CD4-positive, alpha-beta T cell treated with Interleukin-12 subunit alpha and Interleukin-12 subunit beta, for 1 hour (primary cell): Measurements from ENCODE around the gene MAP2K3.

Experiments used
- DNase-seq: peaks from one replicate; pipeline ENCODE4 v3.0.0-alpha.2; 2020

The MAP2K3 gene

GRCh38 chr17:21252796-21253645 is 31.5 kb upstream of the MAP2K3 start, which contains the start of gene NATD1:
NATD1 (minus strand) TSS chr17:21253410; CDS start chr17:21253264, 146 bp downstream.
- peak; percentile 84 for DNase-seq

DNA sequence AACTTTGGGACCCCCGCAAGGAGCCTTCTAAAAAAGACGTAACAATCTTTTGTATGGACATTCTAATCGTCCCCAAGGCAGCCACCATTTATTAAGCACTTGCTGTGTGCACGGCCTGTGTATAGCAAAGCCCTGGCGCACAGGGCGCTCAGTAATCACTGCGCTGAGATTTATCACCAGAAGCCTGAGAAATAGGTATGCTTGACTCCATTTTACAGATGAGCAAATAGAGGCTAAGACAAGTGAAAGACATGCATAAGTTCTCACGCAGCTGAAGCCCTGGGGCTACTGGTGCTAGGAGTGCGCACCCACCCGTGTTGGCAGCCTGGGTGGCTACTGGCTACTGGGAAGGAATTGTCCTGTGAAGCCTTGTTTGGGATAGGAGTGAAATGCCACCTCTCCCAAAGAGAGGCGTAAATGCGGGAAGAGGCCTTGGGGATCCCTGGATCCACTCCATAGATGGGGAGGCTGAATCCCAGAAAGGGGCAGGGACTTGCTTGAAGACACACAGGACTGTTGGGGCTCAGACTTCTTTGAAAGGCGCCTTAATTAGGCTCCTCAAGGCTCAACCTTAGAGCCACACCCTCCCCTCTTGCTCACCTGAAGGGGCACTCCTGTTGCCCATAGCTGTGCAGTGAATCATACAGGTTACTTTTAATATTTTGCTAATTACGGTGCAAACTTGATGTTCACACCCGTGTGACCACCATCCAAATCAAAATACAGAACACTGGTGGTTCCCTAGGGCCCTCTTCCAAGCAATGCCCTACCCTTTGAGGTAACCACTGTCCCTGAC is 30.7 kb upstream of the MAP2K3 start:
- DNase-seq: no peak

- DNase-seq: no peak
Measured at GRCh38 chr17:21258593-21258992, 25.9 kb upstream of the MAP2K3 start.

GRCh38 chr17:21262259-21262993 is 22.1 kb upstream of the MAP2K3 start:
- no peak for DNase-seq

DNA sequence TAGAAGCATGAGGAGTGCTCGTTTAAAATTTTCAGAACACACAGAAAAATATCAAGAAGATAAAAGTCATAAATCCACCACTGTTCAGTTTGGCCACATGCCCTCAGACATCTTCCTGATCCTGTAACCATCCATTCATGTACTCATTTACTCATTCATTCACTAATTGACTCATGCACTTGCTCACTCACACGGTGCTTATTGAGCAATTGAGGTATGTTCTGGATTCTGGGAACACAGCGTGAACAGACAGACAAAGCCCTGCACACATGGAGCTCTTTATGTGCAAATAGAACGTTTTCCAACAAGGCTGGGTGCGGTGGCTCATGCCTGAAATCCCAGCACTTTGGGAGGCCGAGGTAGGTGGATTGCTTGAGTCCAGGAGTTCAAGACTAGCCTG is 21.1 kb upstream of the MAP2K3 start:
- DNase-seq: no peak

DNA sequence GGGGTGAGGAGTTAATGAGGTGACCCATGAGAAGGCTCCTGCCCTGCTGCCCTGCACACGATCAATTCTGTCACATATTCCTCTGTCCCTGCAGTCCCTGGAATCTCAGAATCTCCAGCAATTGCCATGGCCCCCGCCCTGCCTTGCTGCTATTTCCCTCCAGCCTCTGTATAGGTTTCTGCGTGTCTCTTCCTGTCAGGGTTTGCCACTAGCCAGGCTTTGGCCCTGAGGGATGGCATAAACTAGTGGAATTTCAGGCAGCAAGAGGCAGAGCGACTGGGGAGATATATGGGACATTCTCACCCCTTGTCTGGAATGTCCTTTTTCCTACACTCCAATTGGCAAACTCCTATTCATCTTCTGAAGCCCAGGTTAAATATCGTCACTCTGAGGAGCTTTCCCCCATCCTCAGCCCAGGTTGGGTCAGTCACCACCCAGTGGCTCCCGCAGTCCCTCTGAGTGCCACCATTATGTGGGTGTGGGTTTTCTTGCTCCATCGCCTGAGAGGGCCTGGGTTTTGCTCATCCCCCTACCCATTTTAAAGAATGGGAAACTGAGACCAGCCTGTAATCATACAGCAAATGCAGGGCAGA is 15.8 kb upstream of the MAP2K3 start:
- no peak for DNase-seq

- no peak for DNase-seq
Measured at GRCh38 chr17:21269394-21269793, 15.1 kb upstream of the MAP2K3 start.

DNA sequence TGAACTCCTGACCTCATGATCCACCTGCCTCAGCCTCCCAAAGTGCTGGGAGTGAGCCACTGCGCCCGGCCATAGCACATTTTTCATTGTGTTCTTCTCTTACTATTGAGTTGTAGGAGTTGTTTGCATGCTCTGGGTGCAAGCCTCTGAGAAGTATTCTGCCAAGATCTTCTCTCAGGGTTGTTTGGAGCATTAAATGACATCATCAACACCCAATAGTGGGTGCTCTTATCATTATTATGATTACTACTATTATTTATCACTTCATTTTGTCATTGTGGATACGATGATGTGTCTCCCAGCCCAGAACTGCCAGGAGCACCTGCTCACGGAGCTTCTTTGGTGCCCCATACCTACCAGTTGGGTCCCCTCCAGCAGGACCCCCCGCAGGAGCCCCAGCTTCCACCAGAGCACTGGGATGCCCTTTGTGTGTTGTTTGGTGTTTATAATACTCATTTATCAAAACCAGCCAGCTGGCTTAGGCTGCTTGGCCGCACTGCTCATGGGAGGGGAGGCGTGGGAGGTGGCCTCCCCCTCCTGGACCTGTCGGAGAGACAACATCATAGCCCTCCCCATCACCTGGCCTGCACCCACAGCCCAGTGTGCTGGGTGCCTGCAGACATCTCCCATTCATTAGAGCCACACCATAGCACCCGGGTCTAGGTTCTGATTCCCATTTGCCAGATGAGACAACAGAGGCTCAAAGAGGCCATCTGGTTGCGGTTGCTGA is 12.9 kb upstream of the MAP2K3 start:
- no peak for DNase-seq

- DNase-seq: no peak
Measured at GRCh38 chr17:21272250-21272649, 12.3 kb upstream of the MAP2K3 start.

- no peak for DNase-seq
Measured at GRCh38 chr17:21272881-21273792, 11.4 kb upstream of the MAP2K3 start.

- no peak for DNase-seq
Measured at GRCh38 chr17:21275047-21275578, 9.4 kb upstream of the MAP2K3 start.

DNA sequence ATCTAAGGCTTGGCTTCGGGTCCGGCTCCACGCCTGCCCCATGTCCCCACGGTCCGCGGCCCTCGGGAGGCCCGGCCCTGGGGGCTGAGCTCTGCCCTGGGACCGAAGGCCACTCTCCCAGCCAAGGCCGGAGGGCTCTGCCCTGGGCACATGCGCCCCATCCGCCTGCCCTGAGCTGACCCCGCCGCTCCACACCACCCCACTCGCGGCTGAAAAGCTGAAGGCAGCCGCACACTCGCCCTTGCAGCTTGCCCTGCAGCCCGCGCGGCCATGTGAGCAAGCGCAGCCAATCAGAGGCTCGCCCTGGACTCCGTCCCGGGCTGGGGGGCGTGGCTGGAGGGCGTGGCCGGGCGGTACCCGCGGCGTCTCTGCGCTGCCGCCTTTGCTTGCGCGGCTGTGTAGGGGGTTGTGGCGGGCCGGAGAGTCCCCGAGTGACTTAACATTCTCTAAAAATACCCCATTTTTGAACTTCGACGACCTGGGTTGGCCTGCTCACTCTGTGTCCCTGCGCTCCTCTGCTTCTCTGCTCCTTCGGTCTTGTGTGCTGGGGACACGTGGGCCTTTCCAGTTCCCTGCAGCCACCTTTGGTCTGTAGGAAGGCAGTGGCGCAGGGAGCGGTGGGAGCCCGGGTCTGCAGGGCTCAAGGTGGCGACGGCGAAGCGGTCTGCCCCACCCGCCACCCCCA is 8.8 kb upstream of the MAP2K3 start:
- peak; percentile 95 for DNase-seq

- no peak for DNase-seq
Measured at GRCh38 chr17:21276264-21276588, 8.3 kb upstream of the MAP2K3 start.

DNA sequence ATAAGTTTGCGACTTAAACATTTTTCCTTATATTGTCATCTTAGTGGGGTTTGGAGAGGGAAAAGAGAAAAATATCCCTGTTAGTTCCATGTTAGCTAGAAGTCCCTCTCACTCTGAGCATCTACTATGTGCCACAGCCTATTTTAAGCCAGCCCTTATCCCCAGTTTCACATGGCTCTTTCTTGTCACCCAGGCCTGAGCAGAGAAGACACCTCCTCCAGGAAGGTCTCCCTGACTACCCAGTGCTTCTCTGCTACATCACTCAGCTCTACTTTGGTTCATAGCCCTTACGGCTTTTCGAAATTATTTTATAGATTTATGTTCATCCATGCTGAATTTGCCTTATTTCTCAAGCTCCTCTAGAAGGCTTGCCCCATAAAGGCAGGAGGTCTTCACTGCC is 7.2 kb upstream of the MAP2K3 start:
- DNase-seq: no peak

- DNase-seq: peak; percentile 63
Measured at GRCh38 chr17:21278450-21279197, 5.9 kb upstream of the MAP2K3 start.

GRCh38 chr17:21279198-21279535 is 5.3 kb upstream of the MAP2K3 start:
- DNase-seq: no peak

- DNase-seq: no peak
Measured at GRCh38 chr17:21279582-21279981, 4.9 kb upstream of the MAP2K3 start.

DNA sequence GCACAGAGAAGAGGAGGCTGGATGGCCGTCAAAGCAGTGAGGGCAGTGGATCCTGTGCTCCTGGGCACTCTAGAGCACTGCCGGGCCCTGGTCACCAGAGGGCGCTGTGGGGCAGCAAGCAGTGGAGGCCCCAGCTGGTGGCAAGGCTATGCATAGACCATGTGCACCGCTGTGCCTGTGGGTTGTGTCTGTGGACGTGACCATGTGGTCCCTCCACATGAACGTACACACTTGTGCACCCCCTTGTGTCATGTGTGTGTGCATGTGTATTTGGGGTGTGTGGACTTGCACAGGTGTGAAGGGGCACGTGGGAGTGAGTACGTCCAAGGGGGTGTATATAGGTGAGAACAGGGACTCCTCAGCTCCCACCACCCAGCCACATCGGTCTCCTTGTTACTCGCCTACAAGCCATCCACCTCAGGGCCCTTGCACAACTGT is 4.4 kb upstream of the MAP2K3 start:
- peak; percentile 89 for DNase-seq

DNA sequence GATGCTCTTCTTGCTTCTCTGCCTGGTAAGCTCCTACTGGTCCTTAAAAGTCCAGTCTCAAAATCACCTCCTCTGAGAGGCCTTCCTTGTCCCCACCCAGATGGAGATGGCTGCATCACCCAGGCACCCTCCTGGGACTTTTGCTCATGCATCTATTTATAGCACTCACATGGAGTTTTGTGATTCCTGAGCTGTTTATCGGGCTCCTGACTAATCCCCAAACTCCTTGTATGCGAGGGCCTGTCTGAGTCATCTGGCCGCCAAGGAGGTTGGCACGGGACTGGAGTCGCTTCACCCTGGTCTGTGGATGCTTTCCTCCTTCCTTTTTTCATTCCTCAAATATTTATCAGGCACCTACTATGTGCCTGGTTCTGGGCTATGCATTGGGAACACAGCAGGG is 2.3 kb upstream of the MAP2K3 start:
- DNase-seq: no peak

DNA sequence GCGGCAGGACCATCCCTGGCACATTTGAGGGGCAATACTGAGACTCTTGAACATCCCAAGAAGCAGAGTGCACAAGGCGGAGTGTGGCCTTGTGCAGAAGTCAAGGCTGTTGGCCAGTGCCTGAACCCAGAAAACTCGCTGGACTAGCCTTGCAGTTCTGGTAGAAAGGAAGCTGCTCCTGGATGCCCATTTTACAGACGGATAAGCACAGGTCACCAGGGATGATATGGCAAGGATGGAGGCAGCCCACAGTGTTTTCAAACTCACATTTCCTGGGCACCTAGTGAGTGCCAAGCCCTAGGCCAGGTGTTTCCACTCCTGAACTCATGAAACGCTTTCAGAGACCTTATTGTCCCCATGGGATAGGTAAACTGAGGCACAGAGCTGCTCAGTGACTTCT is 1.7 kb upstream of the MAP2K3 start:
- no peak for DNase-seq
